ENCODE data around the gene TELO2.

GRCh38 chr16:1514507-1514906 lies 21.3 kb downstream of the TELO2 start:
- no peak for TF ChIP-seq CTCF (IDR thresholded peaks at IDR 0.05)
- TF ChIP-seq ZFX (IDR thresholded peaks at IDR 0.05; ENCODE audit: borderline replicate concordance): no peak
